NCI-H1436 treated with DMSO at 0.1 percent for 48 hours (cell line): ENCODE results near the gene GRIN2A.

Experiments
- DNase-seq: peaks from one replicate; lab custom pipeline; 2025; lab: John Stamatoyannopoulos, UW

Gene GRIN2A

DNA sequence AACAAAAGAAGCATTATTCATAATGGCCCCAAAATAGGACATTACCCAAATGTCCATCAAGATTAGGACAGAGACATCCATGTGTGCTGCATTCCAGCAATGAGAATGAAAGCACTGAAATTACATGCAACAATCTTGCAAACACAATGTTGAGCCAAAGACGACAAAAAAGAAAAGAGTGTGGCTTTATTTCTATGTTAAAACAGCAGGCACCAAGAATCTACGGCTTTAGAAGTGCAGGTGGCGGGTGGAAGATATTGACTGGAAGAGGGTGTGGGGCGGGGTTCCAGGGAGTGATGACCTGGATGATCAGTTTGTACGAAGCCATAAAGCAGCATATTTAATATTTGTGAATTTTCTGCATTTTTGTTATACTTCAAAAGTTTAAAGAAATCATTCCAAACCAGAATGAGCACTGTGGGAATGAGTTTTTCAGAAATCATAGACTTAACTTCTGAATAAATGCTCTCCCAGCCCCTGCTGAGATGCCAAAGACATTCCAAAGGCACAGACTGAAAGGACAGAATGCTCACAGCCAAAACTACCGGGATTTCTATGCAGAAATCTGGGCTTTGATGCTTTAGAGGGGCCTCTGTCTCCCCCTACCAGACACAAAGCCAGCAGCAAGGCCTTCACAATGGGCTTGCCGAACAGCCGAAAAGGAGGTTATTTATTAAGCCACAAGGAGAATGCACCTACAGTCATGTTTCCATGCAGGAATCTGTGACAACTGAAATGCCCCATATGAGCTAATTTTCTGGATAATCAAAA is 361.6 kb downstream of the GRIN2A start:
- no peak for DNase-seq

DNA sequence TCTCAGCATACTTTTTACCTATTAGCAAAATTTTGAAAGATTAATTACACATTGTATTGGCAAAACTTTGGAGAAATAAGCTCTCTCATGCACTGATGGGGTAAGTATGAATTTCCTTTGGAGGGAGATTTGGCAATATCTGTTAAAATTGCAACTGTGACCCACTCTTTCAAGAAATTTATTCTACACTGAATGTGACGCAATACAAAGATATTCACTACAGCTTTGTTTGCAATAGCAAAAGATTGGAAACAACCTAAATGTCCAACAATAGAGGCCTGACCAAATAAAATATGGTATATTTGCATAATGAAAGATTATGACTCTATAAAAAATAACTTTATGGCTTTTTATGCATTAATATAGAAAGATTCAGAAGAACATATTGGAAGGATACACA is 363.5 kb downstream of the GRIN2A start:
- DNase-seq = no peak

DNA sequence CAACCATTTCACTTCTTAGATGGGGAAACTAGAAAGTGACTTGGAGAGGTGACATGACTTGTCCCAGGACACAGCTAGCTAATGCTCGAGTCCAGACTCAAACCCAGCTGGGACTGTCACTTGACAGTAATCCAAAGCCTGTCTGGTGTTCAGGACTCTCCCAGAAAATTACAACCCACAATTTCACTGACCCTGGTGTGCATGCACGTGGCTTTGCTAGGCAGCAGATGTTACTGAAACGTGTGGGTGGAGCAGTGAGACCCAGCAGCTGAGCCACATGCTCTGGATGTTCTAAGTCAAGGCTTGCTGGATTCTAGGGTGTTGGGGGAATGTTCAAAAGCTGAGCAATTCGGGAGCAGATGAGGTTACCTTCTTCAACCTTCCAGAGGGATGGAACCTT is 364.6 kb downstream of the GRIN2A start:
- DNase-seq = no peak

DNA sequence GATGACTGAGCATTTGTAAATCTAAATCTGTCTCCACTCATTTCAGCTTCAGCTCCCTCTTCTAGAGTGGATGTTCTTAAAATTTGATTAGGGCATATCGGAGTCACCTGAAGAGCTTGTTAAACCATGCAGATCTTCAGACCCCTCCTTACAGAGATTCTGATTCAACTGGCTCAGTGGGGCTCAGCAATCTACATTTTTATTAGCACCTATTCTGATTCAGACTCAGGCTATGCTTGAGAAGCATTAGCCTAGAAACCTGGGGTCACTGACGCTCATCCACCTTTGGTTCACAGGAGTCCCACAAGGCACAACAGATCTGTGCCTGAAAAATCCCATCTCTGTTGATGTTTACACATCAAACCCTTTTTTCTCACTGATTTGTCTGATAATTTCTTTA is 365.6 kb downstream of the GRIN2A start:
- DNase-seq = no peak

DNA sequence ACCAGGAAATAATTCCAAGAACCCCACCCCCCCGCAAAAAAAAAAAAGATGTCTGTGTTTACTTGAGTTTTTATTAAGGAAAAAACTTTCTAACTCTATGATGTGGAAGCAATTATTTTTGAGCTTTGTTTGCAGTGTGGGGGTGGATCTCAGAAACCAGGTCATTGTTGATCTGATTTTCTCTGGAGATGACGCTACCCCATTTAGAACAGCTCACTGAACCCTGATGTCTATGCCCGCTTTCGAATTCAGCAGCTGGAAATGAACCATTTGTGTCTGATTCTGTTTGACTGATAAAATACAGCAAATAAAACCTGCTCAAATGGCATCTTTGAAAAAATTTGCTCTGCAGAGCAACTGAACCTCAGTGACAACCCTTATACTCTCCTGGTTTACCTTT is 368.6 kb downstream of the GRIN2A start:
- no peak for DNase-seq

DNA sequence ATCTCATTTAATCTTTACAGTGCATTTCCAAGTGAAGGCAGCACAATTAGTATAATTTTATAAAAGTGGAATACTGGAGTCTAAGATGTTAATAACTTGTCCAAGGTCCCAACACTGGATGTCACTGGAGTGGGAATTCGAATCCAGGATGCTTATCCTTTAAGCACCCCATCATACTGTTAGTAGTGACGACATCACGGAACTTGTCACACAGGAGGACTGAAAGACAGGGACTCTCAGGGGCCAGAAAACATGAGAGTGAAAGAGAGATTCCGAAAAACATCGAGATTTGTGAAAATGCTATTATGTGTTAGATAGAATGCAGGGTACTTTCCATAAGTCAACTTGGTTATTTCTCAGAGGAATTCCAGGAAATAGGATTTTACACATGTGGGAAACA is 374.0 kb downstream of the GRIN2A start:
- no peak for DNase-seq

DNA sequence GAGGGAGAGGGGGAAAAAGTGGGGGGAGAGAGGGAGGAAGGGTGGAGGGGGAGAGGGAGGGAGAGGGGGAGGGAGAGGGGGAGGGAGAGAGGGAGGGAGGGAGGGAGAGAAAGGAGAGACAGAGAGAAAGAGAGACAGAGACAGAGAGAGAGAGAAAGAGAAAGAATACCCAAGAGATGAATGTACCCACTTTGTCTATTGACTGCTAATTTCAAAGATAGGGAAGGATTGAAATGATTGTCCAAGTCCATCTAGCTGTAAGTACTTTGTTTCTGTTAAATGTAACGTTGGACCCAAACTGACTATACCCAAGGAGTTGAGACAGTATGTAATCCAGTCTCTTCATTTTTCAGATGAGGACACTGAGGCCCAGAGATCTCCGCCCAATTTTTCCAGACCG is 374.9 kb downstream of the GRIN2A start:
- no peak for DNase-seq

DNA sequence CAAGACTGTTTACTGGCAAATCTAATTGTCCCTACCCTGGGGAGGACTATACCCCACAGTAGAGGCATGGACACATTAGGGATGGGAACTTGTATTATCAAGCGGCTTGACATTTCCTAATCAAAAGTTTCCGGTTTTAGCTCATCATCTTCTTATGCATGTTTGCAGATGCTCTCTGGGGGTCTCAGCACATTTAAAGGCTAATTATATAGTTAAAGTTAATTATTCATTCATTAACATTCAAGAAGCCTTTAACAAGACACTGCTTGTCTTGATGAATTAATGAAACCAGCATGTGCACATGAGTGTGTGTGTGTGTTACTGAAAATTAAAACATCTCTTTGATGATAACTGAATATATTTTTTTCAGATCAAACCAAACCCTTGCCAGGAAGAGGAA is 377.1 kb downstream of the GRIN2A start:
- DNase-seq = no peak

DNA sequence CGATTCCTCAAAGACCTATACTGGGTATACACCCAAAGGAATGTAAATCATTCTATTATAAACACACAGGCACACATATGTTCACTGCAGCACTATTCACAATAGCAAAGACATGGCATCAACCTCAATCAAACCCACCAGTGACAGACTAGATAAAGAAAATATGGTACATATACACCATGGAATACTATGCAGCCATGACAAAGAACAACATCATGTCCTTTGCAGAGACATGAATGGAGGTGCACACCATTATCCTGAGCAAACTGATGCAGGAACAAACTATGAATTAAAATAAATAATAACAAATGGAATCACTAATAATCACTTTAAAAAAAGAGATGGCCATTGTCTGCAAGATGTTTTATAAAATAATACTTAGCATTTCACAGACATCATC is 380.1 kb downstream of the GRIN2A start:
- no peak for DNase-seq

DNA sequence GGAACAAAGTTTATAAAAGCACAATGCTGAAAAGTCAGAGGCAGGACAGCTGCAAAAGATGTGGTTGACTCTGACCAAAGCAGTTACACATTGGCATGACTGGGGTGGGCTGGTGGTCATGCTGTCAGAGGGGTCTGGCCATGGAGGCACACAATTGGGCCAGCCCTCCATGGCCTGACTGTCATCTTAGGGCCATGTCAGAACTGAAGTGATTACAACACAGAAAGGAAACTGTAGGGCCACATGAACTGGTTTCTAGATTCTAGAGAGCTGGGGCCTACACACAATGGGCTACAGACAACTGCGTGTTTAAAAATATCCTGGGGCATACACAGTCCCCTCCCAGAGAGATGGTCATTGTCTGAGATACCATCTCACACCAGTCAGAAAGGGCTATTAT is 380.6 kb downstream of the GRIN2A start:
- DNase-seq = no peak

DNA sequence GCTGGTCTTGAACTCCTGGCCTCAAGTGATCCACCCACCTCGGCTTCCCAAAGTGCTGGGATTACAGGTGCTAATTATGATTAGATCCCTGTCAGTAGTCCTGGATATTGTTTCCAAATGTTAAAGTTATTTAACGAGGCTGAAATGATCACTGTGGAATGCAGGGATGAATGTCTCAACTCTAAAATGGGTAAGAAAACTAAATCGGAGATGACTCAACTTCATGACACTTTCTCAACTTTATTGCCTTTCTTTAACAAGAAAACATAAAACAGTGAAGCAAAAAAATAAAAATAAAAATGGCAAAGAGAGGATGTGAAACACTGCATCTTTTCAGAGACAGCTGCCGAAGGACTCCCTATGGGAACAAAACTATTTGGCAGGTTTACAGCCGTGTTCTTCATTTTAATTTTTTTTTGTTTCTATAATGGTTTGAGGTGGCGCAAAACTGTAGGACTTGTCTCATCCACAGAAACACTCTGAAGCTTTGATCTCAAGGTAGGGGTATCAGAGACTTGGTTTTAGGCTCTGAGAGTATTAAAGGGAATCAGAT is 382.0 kb downstream of the GRIN2A start:
- DNase-seq = no peak

DNA sequence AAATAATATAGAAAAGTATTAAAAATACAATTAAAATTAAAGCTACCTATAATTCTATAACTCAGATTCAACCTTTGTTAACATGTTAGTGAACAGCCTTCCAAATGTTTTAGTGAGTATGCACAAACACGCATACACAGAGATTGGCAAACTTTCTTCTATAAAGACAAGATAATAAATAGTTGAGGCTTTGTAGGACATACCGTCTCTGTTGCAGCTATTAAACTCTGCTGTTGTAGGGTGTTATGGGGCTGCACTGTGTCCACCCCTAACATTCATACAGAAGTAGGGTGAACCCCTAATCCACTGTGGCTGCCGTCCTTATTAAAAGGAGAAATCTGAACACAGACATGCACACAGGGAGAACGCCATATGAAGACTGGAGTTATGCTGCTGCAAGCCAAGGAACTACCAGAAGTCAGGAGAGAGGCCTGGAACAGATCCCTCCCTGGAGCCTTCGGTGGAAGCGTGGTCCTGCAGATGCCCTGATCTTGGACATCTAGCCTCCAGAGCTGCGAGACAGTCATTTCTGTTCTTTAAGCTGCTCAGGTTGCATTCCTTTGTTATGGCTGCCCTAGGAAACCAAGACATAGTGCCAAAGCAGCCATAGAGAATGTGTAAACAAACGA is 383.2 kb downstream of the GRIN2A start:
- no peak for DNase-seq

DNA sequence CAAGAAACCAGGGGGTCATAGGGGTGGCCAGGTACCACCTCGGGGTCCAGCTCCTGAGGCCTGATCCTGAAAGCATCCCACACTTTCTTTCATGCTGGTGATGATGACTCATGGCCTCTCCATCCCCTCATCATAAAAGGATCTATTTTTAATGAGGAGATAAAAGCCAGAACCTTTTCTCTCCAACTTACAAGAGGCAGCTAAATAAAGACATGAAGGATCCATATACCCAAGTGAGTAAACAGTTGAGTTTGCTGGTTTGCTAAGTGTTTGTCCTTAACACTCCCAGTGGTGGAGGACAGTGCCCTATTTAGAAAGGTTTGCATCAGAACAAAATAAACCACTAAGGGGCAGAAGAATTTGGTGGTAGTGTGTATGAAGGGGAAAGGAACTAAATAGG is 383.8 kb downstream of the GRIN2A start:
- no peak for DNase-seq

DNA sequence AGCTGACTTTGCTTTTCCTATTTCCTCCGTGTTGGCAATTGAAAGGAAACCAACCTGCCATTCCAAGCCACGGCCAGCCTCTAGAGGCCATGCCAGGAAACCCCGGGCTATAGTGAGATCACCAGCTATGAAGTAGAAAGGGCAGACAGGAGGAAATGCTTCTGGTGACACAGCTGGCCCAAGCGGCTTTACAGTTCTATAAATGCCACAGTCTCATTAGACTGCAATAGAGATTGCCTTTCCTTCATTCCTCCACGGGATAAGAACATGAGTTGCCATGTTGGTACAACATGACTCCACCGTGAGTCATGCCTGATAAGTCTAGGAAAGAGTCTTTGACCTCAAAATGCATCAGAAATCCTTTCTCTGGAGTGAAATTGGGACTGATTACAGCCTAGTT is 384.9 kb downstream of the GRIN2A start:
- no peak for DNase-seq

DNA sequence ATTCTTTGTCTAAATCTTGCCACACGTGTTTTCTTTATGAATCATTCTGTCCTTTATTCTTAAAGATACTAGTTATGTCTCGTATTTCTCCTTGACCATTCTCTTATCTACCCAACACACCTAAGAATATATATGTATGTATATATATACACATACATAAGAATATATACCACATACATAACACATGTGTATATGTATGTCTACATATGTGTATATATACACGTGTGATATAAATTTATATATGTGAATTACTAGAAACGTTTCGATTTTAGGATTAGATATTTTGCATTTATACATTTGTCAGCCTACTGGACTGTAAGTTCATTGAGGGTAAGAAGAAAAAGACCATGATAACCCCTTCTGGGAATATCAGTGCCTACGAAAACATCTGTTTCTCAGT is 388.6 kb downstream of the GRIN2A start:
- no peak for DNase-seq

DNA sequence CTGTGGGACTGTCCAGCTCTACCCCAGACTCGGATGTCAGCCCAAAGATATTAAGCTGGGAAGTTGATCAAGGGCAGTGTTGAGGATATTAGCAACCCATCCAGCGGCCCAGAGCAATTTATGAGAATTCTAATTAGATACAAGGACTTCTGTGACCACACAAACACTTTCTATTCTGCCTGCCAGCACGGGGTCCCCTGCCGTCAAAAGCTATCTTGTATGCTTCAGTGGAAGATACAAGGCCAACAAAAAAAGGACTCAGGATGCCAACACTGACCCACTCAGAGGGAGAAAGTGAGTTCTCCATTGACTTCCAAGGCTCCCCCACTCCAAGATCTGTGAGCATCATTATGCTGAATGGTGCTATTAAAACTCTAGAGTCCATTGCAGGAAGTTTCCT is 390.7 kb downstream of the GRIN2A start:
- DNase-seq = no peak

DNA sequence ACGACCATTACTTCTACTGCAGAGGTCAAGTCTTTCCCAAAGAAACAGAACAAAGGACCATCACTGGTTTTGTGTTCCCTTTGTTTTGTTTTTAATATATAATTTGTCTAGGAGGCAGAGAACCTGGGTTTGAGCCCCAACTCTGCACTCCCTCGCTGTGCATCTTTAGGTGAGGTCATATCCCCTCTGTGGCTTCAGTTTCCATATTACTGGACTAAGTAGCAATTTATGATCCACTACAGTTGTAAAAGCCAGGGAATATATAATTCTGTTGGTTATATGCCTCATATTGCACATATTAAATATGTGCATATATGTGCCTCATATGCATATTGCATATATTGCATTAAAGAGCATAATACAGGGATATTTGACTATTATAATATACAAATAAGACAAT is 392.0 kb downstream of the GRIN2A start:
- no peak for DNase-seq

DNA sequence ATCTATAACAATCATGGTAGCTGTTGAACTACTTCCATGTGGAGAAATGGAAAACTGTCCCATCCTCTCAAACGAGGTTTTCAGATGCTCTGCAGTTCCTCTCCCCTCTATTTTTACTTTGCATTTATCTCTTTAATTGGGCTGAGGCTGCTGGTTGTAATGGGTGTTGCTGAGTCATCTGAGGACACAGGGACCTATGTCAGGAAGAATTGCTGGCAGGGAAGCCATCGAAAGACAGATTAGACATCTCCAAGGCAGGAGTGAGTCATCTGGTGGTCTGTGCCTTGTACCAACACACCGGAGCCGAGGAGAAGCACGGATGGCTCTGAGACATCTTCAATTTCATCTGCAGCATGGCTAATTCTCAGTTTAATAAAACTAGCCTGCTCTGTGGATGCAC is 394.5 kb downstream of the GRIN2A start:
- no peak for DNase-seq

DNA sequence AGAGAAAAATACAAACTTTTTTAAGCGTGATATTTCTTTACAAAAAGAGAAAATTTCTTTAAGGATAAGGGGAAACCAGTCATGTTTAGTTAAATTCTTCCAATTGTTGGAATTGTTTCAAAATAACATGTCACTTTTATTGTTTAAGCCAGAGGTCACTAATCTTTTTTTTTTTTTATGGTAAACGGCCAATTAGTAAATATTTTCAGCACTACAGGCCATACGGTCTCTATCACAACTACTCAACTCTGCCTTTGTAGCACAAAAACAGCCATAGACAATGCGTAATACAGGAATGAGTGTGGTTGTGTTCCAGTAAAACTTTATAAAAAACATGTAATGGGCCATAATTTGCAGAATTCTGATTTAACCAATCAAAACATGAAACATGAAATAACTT is 401.4 kb downstream of the GRIN2A start:
- no peak for DNase-seq

DNA sequence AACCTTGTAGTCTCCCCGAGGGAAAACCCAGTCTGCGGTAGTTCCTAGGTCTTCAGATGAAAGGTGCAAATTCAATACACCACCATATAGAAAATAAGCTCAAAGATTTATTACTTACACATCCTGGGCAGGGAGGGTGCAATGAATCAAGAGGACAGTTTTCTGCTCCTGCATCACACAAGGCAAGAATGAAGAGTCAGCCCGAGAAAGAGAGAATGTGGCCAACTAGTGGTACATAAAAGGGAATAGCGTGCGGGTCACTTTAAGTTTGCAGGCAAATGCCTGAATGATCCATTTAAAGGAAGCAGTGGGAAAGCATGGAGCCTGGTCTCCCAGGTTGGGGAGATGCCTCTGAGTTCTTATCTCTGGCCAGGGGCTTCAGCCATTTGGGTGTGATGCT is 403.4 kb downstream of the GRIN2A start:
- DNase-seq = no peak

DNA sequence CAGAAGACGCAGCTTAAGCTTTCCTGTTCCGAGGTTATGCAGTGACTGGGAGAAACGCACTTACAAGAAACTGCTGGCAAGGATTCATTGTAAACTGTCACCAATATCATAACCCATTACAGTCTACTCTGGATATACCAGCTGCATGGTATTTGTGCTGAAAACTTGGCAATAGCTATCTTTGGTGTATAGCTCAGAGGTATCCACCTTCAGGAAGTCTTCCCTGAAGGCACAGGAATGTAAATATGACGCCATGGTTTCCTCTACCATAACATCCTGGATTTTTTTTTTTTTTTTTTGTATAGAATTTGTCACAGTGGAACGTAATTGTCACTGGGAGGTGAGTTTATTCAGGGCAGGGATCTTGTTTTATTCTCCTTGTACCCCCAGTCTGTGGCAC is 406.2 kb downstream of the GRIN2A start:
- no peak for DNase-seq

DNA sequence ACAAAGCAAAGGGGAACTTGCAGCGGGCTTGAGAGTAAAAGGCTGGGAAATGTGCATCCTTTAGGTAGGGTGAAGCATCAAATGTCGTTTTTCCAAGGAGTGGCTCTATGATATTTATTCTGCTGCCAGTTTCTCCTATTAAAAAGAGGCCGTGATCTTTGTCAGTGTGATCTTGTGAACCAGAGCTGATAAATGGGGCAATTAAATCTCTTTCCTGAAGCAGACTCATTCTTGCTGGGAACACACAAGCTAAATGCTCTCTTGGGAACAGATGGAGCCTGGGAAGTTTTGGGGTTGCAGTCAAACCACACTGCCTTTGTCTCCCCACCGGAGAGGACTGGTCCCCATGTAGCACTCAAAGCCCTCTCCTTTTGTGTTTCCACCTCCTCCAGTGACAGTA is 408.9 kb downstream of the GRIN2A start:
- DNase-seq = no peak

DNA sequence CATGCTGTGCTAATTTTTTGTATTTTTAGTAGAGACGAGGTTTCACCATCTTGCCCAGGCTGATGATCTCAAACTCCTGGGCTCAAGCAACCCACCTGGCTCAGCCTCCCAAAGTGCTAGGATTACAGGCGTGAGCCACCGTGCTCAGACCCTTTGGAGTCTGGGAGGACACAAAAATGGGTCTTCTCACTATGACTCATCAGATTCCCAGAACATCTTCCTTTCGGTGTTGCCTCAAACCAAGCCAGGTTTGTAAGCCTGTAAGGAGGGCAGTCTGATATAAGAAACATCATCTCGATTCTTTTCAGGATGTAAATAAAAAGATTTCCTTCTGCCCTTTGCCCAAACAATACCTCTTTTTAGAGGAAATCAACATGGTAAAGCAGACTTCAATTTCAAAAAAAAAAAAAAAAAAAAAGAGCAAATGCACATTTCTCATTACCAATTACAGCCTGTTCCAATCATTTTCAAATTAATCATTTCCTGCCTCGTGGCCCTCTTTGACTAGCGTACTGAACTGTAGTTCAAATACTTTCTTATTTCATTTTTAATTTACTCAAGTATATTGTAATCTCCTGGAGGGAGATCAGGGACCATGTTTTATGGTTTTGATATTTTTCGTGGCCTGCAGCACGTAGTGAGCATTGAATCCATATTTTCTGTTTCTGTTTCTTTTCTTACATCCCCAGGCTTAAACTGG is 409.6 kb downstream of the GRIN2A start:
- DNase-seq = no peak
